ENCODE measurements around the gene PRKN.

- TF ChIP-seq ARNTL (CRISPR knock-in tag; IDR thresholded peaks at IDR 0.05; ENCODE audit: borderline replicate concordance, low read depth) (no peak), ZFP30 (CRISPR knock-in tag; IDR thresholded peaks at IDR 0.05) (no peak), RARB (CRISPR knock-in tag; IDR thresholded peaks at IDR 0.05) (no peak), ESRRG (CRISPR knock-in tag; IDR thresholded peaks at IDR 0.05) (no peak), BACH2 (CRISPR knock-in tag; IDR thresholded peaks at IDR 0.05; ENCODE audit: borderline replicate concordance) (no peak), CSRNP3 (CRISPR knock-in tag; IDR thresholded peaks at IDR 0.05) (no peak), GLIS3 (CRISPR knock-in tag; IDR thresholded peaks at IDR 0.05) (no peak), ZNF8 (CRISPR knock-in tag; IDR thresholded peaks at IDR 0.05) (no peak)
- TF ChIP-seq, protein P1, sequence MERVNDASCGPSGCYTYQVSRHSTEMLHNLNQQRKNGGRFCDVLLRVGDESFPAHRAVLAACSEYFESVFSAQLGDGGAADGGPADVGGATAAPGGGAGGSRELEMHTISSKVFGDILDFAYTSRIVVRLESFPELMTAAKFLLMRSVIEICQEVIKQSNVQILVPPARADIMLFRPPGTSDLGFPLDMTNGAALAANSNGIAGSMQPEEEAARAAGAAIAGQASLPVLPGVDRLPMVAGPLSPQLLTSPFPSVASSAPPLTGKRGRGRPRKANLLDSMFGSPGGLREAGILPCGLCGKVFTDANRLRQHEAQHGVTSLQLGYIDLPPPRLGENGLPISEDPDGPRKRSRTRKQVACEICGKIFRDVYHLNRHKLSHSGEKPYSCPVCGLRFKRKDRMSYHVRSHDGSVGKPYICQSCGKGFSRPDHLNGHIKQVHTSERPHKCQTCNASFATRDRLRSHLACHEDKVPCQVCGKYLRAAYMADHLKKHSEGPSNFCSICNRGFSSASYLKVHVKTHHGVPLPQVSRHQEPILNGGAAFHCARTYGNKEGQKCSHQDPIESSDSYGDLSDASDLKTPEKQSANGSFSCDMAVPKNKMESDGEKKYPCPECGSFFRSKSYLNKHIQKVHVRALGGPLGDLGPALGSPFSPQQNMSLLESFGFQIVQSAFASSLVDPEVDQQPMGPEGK (CRISPR knock-in tag; IDR thresholded peaks at IDR 0.05; ENCODE audit: borderline replicate concordance), result no peak
Observed at GRCh38 chr6:161342039-161342438, 1385.5 kb downstream of the PRKN start.

Data from SK-N-SH treated with all-trans-retinoic acid at 6 μM for 48 hours (cell line).